HG03135 (cell line): Measurements from ENCODE around the gene CFAP20DC.
A peak's percentile ranks its signal among the peaks of the same experiment; 100 is the strongest.
"Not testable (repeated sequence)": the region's sequence is repeated elsewhere in the genome, so short reads cannot be mapped to it uniquely, and the experiment has no call there.

Experiments
- ATAC-seq: cut with Tn5 transposase; IDR thresholded peaks from one replicate; pipeline ENCODE4 v1.9.1; 2021; ENCODE audit warnings: mild to moderate bottlenecking, moderate library complexity; ENCODE audit not compliant: unreplicated experiment

The CFAP20DC gene

GRCh38 chr3:58965865-58966264, 84.0 kb downstream of the CFAP20DC start:
- ATAC-seq: no peak

- ATAC-seq: no peak
Measured at GRCh38 chr3:58963928-58964503, 85.8 kb downstream of the CFAP20DC start.

DNA sequence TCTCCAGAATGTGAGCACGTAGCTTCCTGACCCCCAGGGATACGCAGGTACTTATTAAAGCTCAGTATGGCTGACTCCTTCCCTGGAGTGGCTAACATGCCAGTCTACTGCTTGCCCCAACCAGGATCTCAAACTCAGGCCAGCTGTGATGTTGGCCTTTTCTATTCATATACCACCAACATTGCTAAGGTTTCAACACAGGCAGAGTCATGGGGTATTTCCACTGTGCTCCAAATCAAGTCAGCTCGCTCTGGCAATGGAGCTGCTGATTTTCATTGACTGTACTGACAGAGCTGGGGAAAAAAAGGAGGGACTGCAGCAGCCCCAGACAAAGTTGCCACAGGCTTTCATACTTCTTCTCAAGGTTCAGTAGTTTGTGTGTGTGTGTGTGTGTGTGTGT, 87.0 kb downstream of the CFAP20DC start:
- ATAC-seq: no peak

- no peak for ATAC-seq
Measured at GRCh38 chr3:58962040-58962651, 87.7 kb downstream of the CFAP20DC start.

DNA sequence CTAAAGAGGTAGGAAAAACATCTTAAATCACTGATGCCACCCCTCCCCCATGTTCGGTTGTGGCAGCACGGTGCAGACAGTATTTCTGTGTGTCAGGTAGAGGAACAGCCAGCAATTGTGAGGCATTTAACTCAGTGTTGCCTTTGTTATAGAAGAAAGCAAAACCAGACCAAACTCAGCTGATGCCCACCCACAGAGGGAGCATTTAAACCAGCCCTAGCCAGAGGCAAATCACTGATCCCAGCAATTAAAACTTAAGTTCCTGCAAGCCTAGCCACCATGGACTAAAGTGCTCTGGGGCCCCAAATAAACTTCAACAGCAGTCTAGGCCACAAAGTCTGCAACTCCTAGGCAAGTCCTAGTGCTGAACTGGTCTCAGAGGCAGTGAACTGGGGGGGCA, 94.5 kb downstream of the CFAP20DC start:
- no peak for ATAC-seq

DNA sequence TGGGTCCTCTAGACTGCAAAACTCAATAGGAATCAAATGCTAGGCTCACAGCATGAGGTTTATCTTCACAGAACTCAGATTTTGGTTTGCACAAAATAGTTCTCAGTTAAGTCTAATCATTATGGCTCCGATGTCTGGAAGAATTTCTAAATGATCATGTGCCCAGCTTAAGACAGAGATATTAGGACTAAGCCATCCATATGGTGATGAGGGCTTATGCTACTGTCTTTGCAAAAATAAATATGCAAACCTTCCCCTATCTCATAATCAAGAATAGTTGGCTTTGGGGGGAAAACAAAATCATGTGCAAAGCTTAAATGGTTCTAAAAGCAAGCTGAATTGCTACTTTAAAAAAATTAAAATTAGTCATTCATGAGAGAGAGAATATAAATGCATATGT, 96.5 kb downstream of the CFAP20DC start:
- no peak for ATAC-seq

- peak; percentile 73 for ATAC-seq
Measured at GRCh38 chr3:58952128-58952917, 97.5 kb downstream of the CFAP20DC start.

DNA sequence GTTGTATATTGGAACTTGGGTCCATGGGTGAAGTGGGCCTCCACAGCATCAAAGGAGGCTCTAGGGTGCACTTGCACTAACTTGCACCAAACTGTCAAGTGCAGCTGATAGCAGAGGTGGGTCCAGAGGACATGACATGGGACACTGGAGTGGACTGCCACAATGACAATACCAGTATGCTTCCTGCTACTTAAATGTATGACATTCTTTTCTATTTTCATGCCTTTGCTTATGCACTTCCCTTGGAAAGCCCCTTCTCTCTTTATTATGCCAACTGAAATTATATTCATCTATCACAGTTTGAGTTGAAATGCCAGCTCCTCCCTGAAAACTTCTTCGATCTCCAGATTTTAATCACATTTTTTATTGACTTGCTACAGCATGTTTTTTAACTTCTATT, 101.8 kb downstream of the CFAP20DC start:
- ATAC-seq: no peak

DNA sequence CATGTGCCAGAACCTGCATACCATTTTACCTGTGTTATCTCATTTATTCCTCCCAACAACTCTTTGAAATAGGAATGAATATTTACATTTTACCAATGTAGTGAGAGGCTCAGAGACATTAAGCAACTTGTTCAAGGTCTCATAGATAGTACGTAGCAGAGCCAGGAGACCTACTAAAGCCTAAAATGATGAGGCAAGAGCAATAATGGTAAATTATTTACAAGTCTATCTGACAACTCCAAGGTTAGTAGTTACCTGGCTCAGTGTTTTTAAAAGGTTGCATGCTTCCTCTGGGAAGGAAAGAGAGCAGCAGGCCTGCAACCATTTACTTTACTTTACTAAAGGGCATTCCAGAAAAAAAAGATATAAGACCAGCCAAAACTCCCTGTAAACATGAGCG, 103.0 kb downstream of the CFAP20DC start:
- no peak for ATAC-seq

GRCh38 chr3:58938057-58938456, 111.8 kb downstream of the CFAP20DC start:
- no peak for ATAC-seq

DNA sequence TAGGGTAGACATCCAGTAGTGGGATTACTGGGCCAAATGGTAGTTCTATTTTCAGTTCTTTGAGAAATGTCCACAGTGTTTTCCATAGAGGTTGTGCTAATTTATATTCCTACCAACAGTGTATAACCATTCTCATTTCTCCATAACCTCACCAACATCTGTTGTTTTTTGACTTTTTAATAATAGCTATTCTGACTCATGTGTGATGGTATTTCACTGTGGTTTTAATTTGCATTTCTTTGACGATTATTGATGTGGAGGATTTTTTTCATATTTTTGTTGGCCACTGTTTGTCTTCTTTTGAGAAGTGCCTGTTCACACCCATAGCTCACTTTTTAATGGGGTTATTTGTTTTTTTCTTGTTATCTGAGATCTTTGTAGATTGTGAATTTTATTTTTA, 125.2 kb downstream of the CFAP20DC start:
- no peak for ATAC-seq

GRCh38 chr3:58900386-58900785, 149.4 kb downstream of the CFAP20DC start:
- no peak for ATAC-seq

DNA sequence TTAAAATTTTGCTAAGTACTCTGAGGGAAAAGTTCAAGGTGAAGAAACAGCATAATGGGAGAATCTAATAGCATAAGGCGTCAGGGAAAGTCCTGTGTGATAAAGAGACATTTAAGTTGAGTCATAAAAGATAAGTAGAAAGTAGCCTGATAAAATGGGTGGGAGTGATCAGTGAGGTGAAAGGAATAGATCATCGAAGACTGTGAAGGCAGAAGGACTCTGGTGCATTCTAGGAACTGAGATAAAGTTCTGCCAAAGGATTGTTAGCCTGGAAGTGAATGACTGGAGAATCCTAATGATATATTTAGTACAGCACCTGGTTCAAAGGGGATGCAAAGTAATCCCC, 149.9 kb downstream of the CFAP20DC start:
- ATAC-seq: no peak

- peak; percentile 77 for ATAC-seq
Measured at GRCh38 chr3:58899159-58899952, 150.5 kb downstream of the CFAP20DC start.

DNA sequence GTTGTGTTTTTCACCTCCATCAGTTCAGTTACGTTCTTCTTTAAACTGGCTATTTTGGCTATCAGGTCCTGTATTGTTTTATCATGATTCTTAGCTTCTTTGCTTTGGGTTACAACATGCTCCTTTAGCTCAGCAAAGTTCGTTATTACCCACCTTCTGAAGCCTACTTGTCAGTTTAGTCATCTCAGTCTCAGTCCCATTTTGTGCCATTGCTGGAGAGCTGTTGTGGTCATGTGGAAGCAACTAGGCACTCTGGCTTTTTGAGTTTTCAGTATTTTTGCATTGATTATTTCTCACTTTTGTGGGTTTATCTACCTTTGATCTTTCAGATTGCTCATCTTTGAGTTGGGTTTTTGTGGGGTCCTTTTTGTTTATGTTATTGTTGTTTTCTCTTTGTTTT, 151.3 kb downstream of the CFAP20DC start:
- ATAC-seq: no peak

DNA sequence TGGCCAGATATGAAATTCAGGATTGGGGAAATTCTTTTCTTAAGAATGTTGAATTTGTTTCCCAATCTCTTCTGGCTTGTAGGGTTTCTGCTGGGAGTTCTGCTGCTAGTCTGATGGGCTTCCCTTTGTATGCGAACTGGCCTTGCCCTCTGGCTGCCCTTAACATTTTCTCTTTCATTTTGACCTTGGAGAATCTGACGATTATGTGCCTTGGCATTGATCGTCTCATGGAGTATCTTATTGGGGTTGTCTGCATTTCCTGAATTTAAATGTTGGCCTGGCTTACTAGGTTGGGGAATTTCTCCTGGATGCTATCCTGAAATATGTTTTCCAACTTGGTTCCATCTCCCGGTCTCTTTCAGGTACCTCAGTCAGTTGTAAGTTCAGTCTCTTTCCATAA, 152.2 kb downstream of the CFAP20DC start:
- no peak for ATAC-seq

- ATAC-seq: not testable (repeated sequence)
Measured at GRCh38 chr3:58895678-58896077, 154.1 kb downstream of the CFAP20DC start.

DNA sequence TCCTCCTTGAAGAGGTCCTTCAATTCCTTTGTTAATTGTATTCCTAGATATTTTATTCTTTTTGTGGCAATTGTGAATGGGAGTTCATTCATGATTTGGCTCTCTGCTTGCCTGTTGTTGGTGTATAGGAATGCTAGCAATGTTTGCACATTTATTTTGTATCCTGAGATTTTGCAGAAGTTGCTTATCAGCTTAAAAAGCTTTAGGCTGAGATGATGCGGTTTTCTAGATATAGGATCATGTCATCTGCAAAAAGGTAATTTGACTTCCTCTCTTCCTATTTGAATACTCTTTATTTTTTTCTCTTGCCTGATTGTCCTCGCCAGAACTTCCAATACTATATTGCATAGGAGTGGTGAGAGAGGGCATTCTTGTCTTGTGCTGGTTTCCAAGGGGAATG, 157.3 kb downstream of the CFAP20DC start:
- not testable (repeated sequence) for ATAC-seq

DNA sequence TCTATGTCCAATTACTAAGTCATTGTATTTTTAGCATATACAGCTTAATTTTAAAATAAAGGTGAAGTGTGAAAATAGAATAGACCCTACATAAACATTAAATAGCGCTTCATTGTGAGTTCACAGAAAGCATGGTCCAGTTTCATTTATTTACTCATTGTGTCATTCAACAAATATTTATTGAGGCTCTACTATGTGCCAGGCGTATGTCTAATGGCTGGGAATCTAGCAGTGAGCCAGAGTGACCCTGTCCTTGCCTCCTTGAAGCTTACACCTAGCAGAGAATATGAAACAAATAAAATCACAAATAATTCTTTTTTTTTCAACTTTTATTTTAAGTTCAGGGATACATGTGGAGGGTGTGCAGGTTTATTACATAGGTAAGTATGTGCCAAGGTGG, 161.7 kb downstream of the CFAP20DC start:
- no peak for ATAC-seq

- no peak for ATAC-seq
Measured at GRCh38 chr3:58884453-58884852, 165.4 kb downstream of the CFAP20DC start.

DNA sequence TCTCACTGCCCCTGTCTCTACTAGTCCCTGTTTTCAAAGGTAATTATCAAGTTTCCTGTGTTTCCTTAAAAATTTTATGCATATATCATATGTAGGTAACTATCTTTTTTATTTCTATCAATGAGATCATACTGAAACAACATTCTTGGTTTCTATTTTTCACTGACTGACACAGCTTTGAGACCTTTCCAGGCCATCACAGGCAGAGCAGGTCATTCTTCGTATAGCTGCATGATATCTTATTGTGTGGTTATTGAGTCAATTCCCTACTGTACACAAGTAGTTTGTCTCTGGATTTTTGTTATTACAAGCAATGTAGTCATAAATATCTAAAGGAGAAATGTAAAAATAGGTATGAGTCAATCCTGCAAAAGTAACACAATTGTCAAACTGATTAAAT, 169.6 kb downstream of the CFAP20DC start:
- ATAC-seq: no peak

- peak; percentile 81 for ATAC-seq
Measured at GRCh38 chr3:58874795-58875194, 175.0 kb downstream of the CFAP20DC start.
